C4-2B (cell line): ENCODE measurements around the gene ADGRE3.

Source experiments
- ZFX ChIP-seq: fragments of 450-650 bp; IDR thresholded peaks from 2 replicates; pipeline ENCODE4 v1.6.1; 2017
- TF ChIP-seq, protein P1 (sequence below): fragments of 450-650 bp; conservative IDR thresholded peaks from 2 replicates; pipeline ENCODE4 v1.5.1; 2017; ENCODE audit warnings: mild to moderate bottlenecking

DNA sequence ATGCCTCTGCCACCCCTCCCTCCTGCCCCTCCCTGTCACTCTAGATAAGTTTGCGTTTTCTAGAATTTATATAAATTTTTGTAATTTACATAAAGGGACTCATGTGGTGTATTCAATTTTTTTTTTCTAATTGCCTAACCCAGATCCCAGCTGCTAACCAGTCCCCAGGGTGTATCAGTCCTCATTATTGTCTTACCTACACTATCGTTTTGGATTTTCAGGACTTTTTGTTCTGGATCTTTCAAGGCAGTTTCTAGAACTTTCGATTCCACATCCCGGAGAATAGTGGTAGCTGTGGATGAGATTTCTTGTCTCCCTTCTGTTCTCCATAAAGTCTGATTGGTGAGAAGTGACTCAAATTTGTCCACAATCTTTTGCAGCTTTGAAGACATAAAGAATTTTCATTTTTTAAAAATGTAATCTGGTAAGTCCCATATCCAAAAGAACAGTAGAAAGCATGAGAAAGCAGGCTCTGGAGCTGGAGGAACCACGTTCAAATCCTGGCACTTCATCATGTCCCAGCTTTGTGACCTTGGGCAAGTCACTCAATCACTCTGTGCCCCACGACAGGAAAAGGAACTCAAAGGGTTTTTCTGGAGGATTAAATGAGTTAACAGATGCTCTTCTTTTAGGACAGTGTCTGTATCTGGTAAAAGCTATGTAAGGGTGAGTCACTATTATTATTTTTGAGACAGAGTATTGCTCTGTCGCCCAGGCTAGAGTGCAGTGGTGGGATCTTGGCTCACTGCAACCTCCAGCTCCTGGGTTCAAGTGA lies 19.7 kb downstream of the ADGRE3 start:
- TF ChIP-seq, protein P1, sequence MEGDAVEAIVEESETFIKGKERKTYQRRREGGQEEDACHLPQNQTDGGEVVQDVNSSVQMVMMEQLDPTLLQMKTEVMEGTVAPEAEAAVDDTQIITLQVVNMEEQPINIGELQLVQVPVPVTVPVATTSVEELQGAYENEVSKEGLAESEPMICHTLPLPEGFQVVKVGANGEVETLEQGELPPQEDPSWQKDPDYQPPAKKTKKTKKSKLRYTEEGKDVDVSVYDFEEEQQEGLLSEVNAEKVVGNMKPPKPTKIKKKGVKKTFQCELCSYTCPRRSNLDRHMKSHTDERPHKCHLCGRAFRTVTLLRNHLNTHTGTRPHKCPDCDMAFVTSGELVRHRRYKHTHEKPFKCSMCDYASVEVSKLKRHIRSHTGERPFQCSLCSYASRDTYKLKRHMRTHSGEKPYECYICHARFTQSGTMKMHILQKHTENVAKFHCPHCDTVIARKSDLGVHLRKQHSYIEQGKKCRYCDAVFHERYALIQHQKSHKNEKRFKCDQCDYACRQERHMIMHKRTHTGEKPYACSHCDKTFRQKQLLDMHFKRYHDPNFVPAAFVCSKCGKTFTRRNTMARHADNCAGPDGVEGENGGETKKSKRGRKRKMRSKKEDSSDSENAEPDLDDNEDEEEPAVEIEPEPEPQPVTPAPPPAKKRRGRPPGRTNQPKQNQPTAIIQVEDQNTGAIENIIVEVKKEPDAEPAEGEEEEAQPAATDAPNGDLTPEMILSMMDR: no peak
- TF ChIP-seq ZFX: no peak
